ENCODE measurements around the gene TMCC3. TPM values are rescaled to one million over a fixed set of nuclear protein-coding genes. Genes with fewer than 3 reads are reported as not detected.

The TMCC3 gene
- polyA plus RNA-seq, 1 experiment: 0.29 TPM

DNA sequence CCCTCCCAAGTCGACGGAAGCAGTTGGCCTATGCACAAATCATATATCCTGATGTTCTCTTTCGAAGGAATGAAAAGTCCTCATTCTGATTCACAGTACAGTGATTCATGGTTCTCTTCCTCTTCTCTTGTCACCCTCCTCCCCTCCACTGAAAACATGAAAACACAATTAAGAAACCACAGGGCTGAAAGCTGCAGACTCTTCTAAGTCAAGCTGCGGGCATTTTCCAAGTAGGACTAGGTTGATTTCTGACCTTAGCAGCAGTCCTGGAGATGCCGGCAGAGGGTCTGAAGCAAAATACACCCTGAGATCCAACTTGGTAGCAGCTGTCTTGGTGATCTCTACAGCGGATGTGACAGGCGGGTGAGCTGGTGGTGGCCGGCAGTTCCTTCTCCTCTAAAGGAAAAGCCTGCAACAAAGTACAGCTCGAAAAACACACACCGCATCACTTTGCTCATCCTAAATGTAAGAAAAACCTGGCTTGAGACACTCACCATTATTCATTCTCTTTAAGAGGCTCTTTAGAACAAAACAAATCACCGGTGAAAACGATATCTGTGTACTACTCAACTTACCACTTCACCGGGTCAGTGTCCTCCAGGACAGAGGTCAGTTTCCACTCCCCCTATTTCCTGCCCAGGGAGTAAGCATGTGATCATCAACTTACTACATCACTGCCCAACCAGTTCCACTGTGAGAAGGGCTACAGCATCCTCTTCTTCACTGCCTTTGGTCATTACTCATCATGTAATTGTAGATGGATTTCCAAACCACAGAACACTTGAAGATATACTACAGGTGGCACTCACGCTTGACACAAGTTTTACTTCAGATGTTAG lies 6.0 kb downstream of the TMCC3 start:
- TF ChIP-seq, protein P1, sequence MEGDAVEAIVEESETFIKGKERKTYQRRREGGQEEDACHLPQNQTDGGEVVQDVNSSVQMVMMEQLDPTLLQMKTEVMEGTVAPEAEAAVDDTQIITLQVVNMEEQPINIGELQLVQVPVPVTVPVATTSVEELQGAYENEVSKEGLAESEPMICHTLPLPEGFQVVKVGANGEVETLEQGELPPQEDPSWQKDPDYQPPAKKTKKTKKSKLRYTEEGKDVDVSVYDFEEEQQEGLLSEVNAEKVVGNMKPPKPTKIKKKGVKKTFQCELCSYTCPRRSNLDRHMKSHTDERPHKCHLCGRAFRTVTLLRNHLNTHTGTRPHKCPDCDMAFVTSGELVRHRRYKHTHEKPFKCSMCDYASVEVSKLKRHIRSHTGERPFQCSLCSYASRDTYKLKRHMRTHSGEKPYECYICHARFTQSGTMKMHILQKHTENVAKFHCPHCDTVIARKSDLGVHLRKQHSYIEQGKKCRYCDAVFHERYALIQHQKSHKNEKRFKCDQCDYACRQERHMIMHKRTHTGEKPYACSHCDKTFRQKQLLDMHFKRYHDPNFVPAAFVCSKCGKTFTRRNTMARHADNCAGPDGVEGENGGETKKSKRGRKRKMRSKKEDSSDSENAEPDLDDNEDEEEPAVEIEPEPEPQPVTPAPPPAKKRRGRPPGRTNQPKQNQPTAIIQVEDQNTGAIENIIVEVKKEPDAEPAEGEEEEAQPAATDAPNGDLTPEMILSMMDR (IDR thresholded peaks at IDR 0.05; ENCODE audit: low read depth, low read length): no peak
- Histone ChIP-seq H3K27ac (ENCODE audit: low read depth, low read length) (no peak overlapping the region), H3K27me3 (ENCODE audit: control insufficient read depth, insufficient read depth, low read length) (peaks cover 8% of the 10 kb centered on the region), H3K9me3 (ENCODE audit: control insufficient read depth, insufficient read depth, low read length) (no peaks in the 10 kb centered on the region; the same call in 1 of the 2 replicates), H3K4me3 (ENCODE audit: low read depth, low read length) (no peak overlapping the region)
- CTCF ChIA-PET: no interaction called here
- POLR2A ChIA-PET: no interaction called here
- DNase-seq (ENCODE audit: low read depth, low spot score): no peak

DNA sequence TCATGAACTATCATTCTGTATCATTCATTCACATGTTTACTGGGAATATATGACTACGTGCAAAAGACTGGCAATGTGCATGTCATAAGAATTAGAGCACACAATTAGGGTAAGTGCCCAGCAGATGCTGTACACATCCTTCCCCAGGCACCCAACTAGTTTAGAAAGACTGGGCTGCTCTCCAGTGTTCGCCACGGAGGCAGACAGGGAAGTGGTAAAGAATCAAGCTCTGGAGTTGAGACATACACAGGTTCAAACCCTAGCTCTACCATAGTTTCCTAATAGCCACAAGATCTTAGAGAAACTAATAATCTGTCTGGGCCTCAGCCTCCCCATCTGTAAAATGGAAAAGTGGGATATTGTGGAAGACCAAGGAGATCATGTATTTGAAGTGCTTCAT lies 6.8 kb downstream of the TMCC3 start:
- H3K9me3 ChIP-seq (ENCODE audit: control insufficient read depth, insufficient read depth, low read length): no peaks in the 10 kb centered on the region
- no peak overlapping the region for H3K27ac ChIP-seq (ENCODE audit: low read depth, low read length)
- ChIA-PET CTCF (no interaction called here), POLR2A (no interaction called here)
- H3K4me3 ChIP-seq (ENCODE audit: low read depth, low read length): no peak overlapping the region
- peaks cover 4% of the 10 kb centered on the region for H3K27me3 ChIP-seq (ENCODE audit: control insufficient read depth, insufficient read depth, low read length)
- TF ChIP-seq, protein P1 (IDR thresholded peaks at IDR 0.05; ENCODE audit: low read depth, low read length): no peak
- DNase-seq (ENCODE audit: low read depth, low spot score): no peak

DNA sequence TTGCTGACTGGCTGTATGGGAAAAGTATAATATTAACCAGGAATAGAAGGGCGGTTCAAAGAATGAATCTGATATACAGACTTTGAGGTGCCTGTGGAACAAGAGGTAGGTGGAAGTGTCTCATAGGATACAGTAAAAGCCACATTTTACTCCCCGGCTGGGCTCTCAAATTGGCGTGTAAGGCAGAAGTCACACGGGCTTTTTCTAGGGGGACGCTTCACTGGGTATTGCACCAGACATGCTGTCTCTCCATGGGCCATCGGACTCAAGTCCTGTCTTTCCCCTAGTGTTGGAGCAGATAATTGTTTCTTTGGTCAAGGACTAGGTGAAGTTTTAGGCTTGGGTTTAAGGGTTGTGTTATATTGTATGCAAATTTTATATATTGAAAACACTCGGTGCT lies 9.1 kb downstream of the TMCC3 start:
- Histone ChIP-seq H3K27me3 (ENCODE audit: control insufficient read depth, insufficient read depth, low read length) (no peaks in the 10 kb centered on the region), H3K27ac (ENCODE audit: low read depth, low read length) (no peak overlapping the region), H3K9me3 (ENCODE audit: control insufficient read depth, insufficient read depth, low read length) (no peaks in the 10 kb centered on the region), H3K4me3 (ENCODE audit: low read depth, low read length) (no peak overlapping the region)
- ChIA-PET CTCF (no interaction called here), POLR2A (no interaction called here)
- no peak for DNase-seq (ENCODE audit: low read depth, low spot score)
- TF ChIP-seq, protein P1 (IDR thresholded peaks at IDR 0.05; ENCODE audit: low read depth, low read length): no peak

DNA sequence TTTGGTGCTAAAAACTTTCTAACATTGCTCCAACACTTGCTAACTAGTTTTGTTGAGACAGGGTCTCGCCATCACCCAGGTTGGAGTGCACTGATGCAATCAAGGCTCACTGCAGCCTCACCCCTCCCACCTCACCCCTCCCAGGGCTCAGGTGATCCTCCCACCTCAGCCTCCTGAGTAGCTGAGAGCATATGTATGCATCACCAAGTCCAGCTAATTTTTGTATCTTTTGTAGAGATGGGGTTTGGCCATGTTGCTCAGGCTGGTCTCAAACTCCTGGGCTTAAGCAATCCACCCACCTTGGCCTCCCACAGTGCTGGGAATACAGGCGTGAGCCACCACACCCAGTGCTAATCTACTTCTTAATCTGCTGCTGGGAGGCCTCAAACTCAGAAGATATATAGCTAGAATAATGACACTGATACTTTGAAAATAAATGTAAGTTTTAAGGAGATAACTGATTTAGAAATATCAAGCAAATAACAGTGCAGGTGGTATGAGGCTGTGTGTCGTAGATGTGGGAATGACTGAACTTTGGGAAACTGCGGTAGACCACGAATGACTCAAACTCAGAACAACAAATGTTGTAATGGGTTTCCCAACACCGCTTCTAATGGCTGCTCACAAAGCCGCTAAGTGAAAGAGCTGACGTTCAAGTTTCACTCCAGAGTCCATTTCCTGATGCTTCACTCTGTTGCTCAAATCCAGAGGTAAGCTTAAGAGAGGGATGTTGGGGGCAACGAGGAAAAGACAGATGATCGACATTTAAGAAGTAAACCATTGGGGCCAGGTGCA lies 10.0 kb downstream of the TMCC3 start:
- TF ChIP-seq, protein P1 (IDR thresholded peaks at IDR 0.05; ENCODE audit: low read depth, low read length): no peak
- POLR2A ChIA-PET: no interaction called here
- CTCF ChIA-PET: no interaction called here
- DNase-seq (ENCODE audit: low read depth, low spot score): no peak
- Histone ChIP-seq H3K4me3 (ENCODE audit: low read depth, low read length) (no peak overlapping the region), H3K27ac (ENCODE audit: low read depth, low read length) (no peak overlapping the region), H3K27me3 (ENCODE audit: control insufficient read depth, insufficient read depth, low read length) (no peaks in the 10 kb centered on the region), H3K9me3 (ENCODE audit: control insufficient read depth, insufficient read depth, low read length) (no peaks in the 10 kb centered on the region)

DNA sequence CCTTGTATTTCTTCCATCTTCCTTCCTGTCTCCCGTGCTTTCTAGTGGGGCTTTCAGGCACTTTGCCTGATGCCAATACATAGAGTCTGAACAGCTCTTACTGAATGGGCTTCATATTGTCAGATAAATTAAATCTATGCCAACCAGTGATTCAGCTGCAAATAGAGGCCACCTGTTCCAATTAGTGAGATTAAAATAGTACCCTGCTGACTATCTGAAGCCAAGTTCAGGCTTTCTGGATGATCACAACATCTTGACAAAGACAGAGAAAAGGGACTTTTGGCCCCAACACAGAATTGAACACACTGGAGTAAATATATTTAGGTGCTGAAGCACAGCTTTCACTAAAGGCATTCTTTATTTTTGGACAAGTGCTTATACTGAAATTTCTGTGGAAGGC lies 11.8 kb downstream of the TMCC3 start:
- CTCF ChIA-PET: no interaction called here
- H3K4me3 ChIP-seq (ENCODE audit: low read depth, low read length): no peak overlapping the region
- TF ChIP-seq, protein P1 (IDR thresholded peaks at IDR 0.05; ENCODE audit: low read depth, low read length): no peak
- no peaks in the 10 kb centered on the region for H3K27me3 ChIP-seq (ENCODE audit: control insufficient read depth, insufficient read depth, low read length)
- DNase-seq (ENCODE audit: low read depth, low spot score): no peak
- POLR2A ChIA-PET: no interaction called here
- no peaks in the 10 kb centered on the region for H3K9me3 ChIP-seq (ENCODE audit: control insufficient read depth, insufficient read depth, low read length)
- no peak overlapping the region for H3K27ac ChIP-seq (ENCODE audit: low read depth, low read length)

Data from AG04450 (cell line).